Adrenal gland (tissue), 5 donors: ENCODE data around the gene GRIK5.

ENCODE experiments used
- POLR2A ChIP-seq, 2 donors: fragments of 450-650 bp; IDR thresholded peaks; one replicate each; pipeline ENCODE4 v1.6.1; 2017; ENCODE audit warnings: antibody characterized with exemption in 2 of 2, mild to moderate bottlenecking in 2 of 2, moderate library complexity in 1 of 2
- TF ChIP-seq, protein P1 (sequence below), 6 experiments: fragments of 450-650 bp in 4 of 6; fragments of 200-600 bp in 2 of 6; sonication (generic) in 1 of 6; IDR thresholded peaks; 1 replicate in 5 of 6; 2 replicates in 1 of 6; pipeline versions ENCODE4 v1.5.1 to v1.8.0; 2016 to 2021; ENCODE audit warnings: antibody characterized with exemption in 6 of 6, mild to moderate bottlenecking in 2 of 6, moderate library complexity in 1 of 6
- donor health status: DM: no; HTN: no; CAD: no.

DNA sequence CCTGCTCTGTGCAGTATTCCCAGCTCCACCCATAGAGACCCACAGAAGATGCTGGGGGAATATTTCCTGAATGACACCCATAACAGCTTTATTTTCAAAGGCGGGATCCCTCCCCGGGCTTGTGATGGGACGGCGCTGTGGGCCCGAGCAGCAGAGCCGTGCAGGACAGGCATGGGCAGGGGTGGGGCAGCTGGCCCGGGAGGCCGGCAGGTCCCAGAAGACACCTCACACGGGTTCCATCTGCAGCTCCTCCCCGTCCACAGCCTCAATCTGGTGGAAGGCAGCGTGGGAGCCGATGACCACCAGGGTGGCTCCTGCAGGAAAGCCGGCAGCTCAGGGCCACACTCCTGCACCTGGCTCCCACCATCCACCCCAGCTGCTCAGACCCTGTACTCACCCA, 113.4 kb downstream of the GRIK5 start:
- TF ChIP-seq, protein P1, sequence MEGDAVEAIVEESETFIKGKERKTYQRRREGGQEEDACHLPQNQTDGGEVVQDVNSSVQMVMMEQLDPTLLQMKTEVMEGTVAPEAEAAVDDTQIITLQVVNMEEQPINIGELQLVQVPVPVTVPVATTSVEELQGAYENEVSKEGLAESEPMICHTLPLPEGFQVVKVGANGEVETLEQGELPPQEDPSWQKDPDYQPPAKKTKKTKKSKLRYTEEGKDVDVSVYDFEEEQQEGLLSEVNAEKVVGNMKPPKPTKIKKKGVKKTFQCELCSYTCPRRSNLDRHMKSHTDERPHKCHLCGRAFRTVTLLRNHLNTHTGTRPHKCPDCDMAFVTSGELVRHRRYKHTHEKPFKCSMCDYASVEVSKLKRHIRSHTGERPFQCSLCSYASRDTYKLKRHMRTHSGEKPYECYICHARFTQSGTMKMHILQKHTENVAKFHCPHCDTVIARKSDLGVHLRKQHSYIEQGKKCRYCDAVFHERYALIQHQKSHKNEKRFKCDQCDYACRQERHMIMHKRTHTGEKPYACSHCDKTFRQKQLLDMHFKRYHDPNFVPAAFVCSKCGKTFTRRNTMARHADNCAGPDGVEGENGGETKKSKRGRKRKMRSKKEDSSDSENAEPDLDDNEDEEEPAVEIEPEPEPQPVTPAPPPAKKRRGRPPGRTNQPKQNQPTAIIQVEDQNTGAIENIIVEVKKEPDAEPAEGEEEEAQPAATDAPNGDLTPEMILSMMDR (IDR thresholded peaks at IDR 0.05): no peak
- TF ChIP-seq POLR2A (IDR thresholded peaks at IDR 0.05): no peak
